ENCODE data around the gene SNX1.

DNA sequence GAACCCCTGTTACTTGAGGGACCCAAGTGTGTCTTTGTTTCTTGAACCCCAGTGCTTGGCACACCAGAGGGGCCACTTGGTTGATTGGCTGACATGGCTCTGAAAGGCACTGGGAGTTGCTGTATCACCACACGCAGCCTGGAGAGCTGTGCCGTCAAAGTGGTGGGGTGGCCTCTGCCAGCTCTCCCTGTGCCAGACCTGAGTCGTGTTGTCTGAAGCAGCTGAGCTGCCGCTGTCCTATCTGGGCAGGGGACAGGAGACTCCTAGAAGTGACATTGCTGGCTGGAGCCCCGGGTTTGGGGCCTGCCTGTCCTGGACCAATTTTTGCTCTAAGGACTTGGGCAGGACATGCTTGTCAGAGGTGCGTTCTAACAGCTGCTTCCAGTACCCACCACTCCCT, 50.3 kb downstream of the SNX1 start:
- no peak for TF ChIP-seq CTCF (optimal IDR thresholded peaks at IDR 0.05 in 1 of 3, IDR thresholded peaks at IDR 0.05 in 1 of 3, conservative IDR thresholded peaks at IDR 0.05 in 1 of 3; ENCODE audit: extremely low read depth in 1 of 3, insufficient read depth in 2 of 3, low read length in 3 of 3)
- no peak for TF ChIP-seq EZH2 (IDR thresholded peaks at IDR 0.05; ENCODE audit: low read length)

Measured in keratinocyte (primary cell).